Measurements from ENCODE around the gene IFT88. TPM values are rescaled to one million over a fixed set of nuclear protein-coding genes. Genes with fewer than 3 reads are reported as not detected.

The IFT88 gene
- polyA plus RNA-seq, 1 donor = 22.5 TPM

- peaks cover 27% of the 10 kb centered on the region for H3K27me3 ChIP-seq (ENCODE audit: control insufficient read depth, insufficient read depth, low read length)
- H3K9me3 ChIP-seq (ENCODE audit: control insufficient read depth, low read depth, low read length) = peaks cover 4% of the 10 kb centered on the region
- H3K4me3 ChIP-seq (ENCODE audit: low read length) = no peak overlapping the region
- WGBS (ENCODE audit: insufficient coverage, low lambda C conversion rate) = no CpG with 5 or more reads among the region's 16 CpGs
- no peak overlapping the region for H3K27ac ChIP-seq (ENCODE audit: low read length)
- H3K4me1 ChIP-seq (ENCODE audit: control insufficient read depth, insufficient read depth, low read length) = no peaks in the 10 kb centered on the region
- no peaks in the 10 kb centered on the region for H3K36me3 ChIP-seq (ENCODE audit: control insufficient read depth, insufficient read depth, low read length)
- DNase-seq = no peak
Measured at GRCh38 chr13:20721058-20721453, 154.1 kb downstream of the IFT88 start.

GRCh38 chr13:20721454-20722357 is 154.7 kb downstream of the IFT88 start:
- Histone ChIP-seq H3K9me3 (ENCODE audit: control insufficient read depth, low read depth, low read length) (peaks cover 4% of the 10 kb centered on the region), H3K36me3 (ENCODE audit: control insufficient read depth, insufficient read depth, low read length) (no peaks in the 10 kb centered on the region), H3K4me1 (ENCODE audit: control insufficient read depth, insufficient read depth, low read length) (no peaks in the 10 kb centered on the region), H3K27me3 (ENCODE audit: control insufficient read depth, insufficient read depth, low read length) (peaks cover 27% of the 10 kb centered on the region), H3K27ac (ENCODE audit: low read length) (no peak overlapping the region), H3K4me3 (ENCODE audit: low read length) (peak overlapping the region; percentile 26)
- WGBS (ENCODE audit: insufficient coverage, low lambda C conversion rate) = no CpG with 5 or more reads among the region's 81 CpGs
- DNase-seq = peak; percentile 21 to 46

- Histone ChIP-seq H3K27ac (ENCODE audit: low read length) (no peak overlapping the region), H3K27me3 (ENCODE audit: control insufficient read depth, insufficient read depth, low read length) (peaks cover 2% of the 10 kb centered on the region), H3K4me1 (ENCODE audit: control insufficient read depth, insufficient read depth, low read length) (no peaks in the 10 kb centered on the region), H3K36me3 (ENCODE audit: control insufficient read depth, insufficient read depth, low read length) (peaks cover 3% of the 10 kb centered on the region), H3K4me3 (ENCODE audit: low read length) (no peak overlapping the region), H3K9me3 (ENCODE audit: control insufficient read depth, low read depth, low read length) (no peaks in the 10 kb centered on the region)
- 0% methylated on average over 1 of the region's 6 CpGs for WGBS (ENCODE audit: insufficient coverage, low lambda C conversion rate)
- no peak for DNase-seq
Measured at GRCh38 chr13:20727856-20728255, 160.9 kb downstream of the IFT88 start.

GRCh38 chr13:20728579-20729311 is 161.8 kb downstream of the IFT88 start:
- 100% methylated on average over 4 of the region's 14 CpGs for WGBS (ENCODE audit: insufficient coverage, low lambda C conversion rate)

GRCh38 chr13:20729633-20730585 is 163.0 kb downstream of the IFT88 start:
- no CpG with 5 or more reads among the region's 33 CpGs for WGBS (ENCODE audit: insufficient coverage, low lambda C conversion rate)
- no peak overlapping the region for H3K4me3 ChIP-seq (ENCODE audit: low read length)
- DNase-seq = no peak
- H3K36me3 ChIP-seq (ENCODE audit: control insufficient read depth, insufficient read depth, low read length) = peaks cover 3% of the 10 kb centered on the region
- H3K27me3 ChIP-seq (ENCODE audit: control insufficient read depth, insufficient read depth, low read length) = no peaks in the 10 kb centered on the region
- H3K4me1 ChIP-seq (ENCODE audit: control insufficient read depth, insufficient read depth, low read length) = no peaks in the 10 kb centered on the region
- H3K27ac ChIP-seq (ENCODE audit: low read length) = no peak overlapping the region
- H3K9me3 ChIP-seq (ENCODE audit: control insufficient read depth, low read depth, low read length) = no peaks in the 10 kb centered on the region

More at GRCh38 chr13:20728579-20729311, 161.8 kb downstream of the IFT88 start:
- H3K4me3 ChIP-seq (ENCODE audit: low read length) = no peak overlapping the region
- no peak overlapping the region for H3K27ac ChIP-seq (ENCODE audit: low read length)
- no peaks in the 10 kb centered on the region for H3K9me3 ChIP-seq (ENCODE audit: control insufficient read depth, low read depth, low read length)
- H3K4me1 ChIP-seq (ENCODE audit: control insufficient read depth, insufficient read depth, low read length) = no peaks in the 10 kb centered on the region
- H3K27me3 ChIP-seq (ENCODE audit: control insufficient read depth, insufficient read depth, low read length) = no peaks in the 10 kb centered on the region
- no peak for DNase-seq
- peaks cover 3% of the 10 kb centered on the region for H3K36me3 ChIP-seq (ENCODE audit: control insufficient read depth, insufficient read depth, low read length)

- no peaks in the 10 kb centered on the region for H3K27me3 ChIP-seq (ENCODE audit: control insufficient read depth, insufficient read depth, low read length)
- no peaks in the 10 kb centered on the region for H3K36me3 ChIP-seq (ENCODE audit: control insufficient read depth, insufficient read depth, low read length)
- H3K4me1 ChIP-seq (ENCODE audit: control insufficient read depth, insufficient read depth, low read length) = no peaks in the 10 kb centered on the region
- WGBS (ENCODE audit: insufficient coverage, low lambda C conversion rate) = no CpG with 5 or more reads among the region's 6 CpGs
- no peak overlapping the region for H3K27ac ChIP-seq (ENCODE audit: low read length)
- no peak overlapping the region for H3K4me3 ChIP-seq (ENCODE audit: low read length)
- peaks cover 8% of the 10 kb centered on the region for H3K9me3 ChIP-seq (ENCODE audit: control insufficient read depth, low read depth, low read length)
- no peak for DNase-seq
Measured at GRCh38 chr13:20738616-20739015, 171.7 kb downstream of the IFT88 start.

GRCh38 chr13:20740021-20740420 is 173.1 kb downstream of the IFT88 start:
- Histone ChIP-seq H3K4me3 (ENCODE audit: low read length) (no peak overlapping the region), H3K36me3 (ENCODE audit: control insufficient read depth, insufficient read depth, low read length) (no peaks in the 10 kb centered on the region), H3K9me3 (ENCODE audit: control insufficient read depth, low read depth, low read length) (peaks cover 8% of the 10 kb centered on the region), H3K27me3 (ENCODE audit: control insufficient read depth, insufficient read depth, low read length) (no peaks in the 10 kb centered on the region), H3K27ac (ENCODE audit: low read length) (no peak overlapping the region), H3K4me1 (ENCODE audit: control insufficient read depth, insufficient read depth, low read length) (no peaks in the 10 kb centered on the region)
- no peak for DNase-seq
- WGBS (ENCODE audit: insufficient coverage, low lambda C conversion rate) = no CpG with 5 or more reads among the region's 22 CpGs

Other genes with a start within 250 kb of the IFT88 start
- 171 TPM for gene CRYL1, start 41.3 kb upstream of the IFT88 start, polyA plus RNA-seq
- 34.0 TPM for gene IL17D, start 136.5 kb downstream of the IFT88 start, polyA plus RNA-seq
- 9.0 TPM for gene EEF1AKMT1, start 206.8 kb downstream of the IFT88 start, polyA plus RNA-seq